Lower lobe of right lung (tissue), 2 donors: ENCODE results near the gene CD300A. TPM values are rescaled to one million over a fixed set of nuclear protein-coding genes. Genes with fewer than 3 reads are reported as not detected.

Experiments
- ATAC-seq, 2 donors: fragments of 200-7000 bp; cut with Tn5 transposase; one replicate each; pipeline ENCODE4 v1.9.1; 2020 to 2022; ENCODE audit warnings: mild to moderate bottlenecking in 2 of 2, moderate library complexity in 2 of 2
- DNase-seq: peaks from one replicate; pipeline ENCODE4 v3.0.0-alpha.2; 2020
- H3K27ac ChIP-seq: fragments of 200-600 bp; one replicate; pipeline ENCODE4 v1.8.0; 2022
- H3K27me3 ChIP-seq: fragments of 200-600 bp; one replicate; pipeline ENCODE4 v1.8.0; 2022; ENCODE audit warnings: low read depth
- H3K36me3 ChIP-seq: fragments of 200-600 bp; one replicate; pipeline ENCODE4 v1.8.0; 2022; ENCODE audit warnings: mild to moderate bottlenecking
- H3K4me1 ChIP-seq: fragments of 200-600 bp; one replicate; pipeline ENCODE4 v1.8.0; 2022
- H3K4me3 ChIP-seq: fragments of 200-600 bp; one replicate; pipeline ENCODE4 v1.8.0; 2022; ENCODE audit warnings: mild to moderate bottlenecking
- H3K9me3 ChIP-seq: fragments of 200-600 bp; one replicate; pipeline ENCODE4 v1.8.0; 2022
- intact Hi-C: fragments of 100-400 bp; cut with DNase I; formaldehyde crosslinking; loops from one replicate; pipeline ENCODE4 v1.11.0; 2022
- total RNA-seq: library from RNA; stranded (reverse); fragmentation: NEBNext Ultra II Directional; extraction: Animal tissue kit (Norgen Biotek cat#: 25700); gene quantifications from one replicate; pipeline ENCODE4 v1.2.1, GENCODE V29; 2021
- TF ChIP-seq, protein P1 (sequence below): fragments of 200-600 bp; IDR thresholded peaks from one replicate; pipeline ENCODE4 v1.8.0; 2022; ENCODE audit warnings: antibody characterized with exemption, mild to moderate bottlenecking
- donor health status: DM: no; HTN: yes; CAD: no; lungs with severe emphysema.

Gene CD300A
- total RNA-seq, 1 donor from 2014 or later, result 27.8 TPM

DNA sequence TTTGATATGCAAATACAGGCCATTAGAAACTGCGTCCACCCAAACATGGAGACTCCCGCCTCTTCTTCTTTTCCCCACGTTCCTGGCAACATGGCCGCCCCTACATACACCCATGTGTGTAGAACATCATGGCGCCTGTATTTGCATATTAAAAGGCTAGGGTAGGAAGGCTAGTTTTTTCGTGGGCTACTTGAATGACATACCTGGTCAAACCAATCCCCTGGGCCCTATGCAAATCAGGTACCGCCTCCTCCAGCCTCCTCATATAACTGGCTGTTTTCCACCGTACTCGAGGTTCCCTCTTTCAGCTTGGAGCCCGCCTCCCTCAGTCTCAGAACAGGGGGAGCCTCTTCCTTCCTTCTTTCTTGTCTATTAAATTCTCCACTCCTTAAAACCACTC, 65.7 kb downstream of the CD300A start:
- Histone ChIP-seq H3K4me3 (peak overlapping the region; percentile 32), H3K27me3 (no peaks in the 10 kb centered on the region), H3K27ac (peak overlapping the region; percentile 51), H3K4me1 (peaks cover 7% of the 10 kb centered on the region), H3K9me3 (no peaks in the 10 kb centered on the region), H3K36me3 (no peaks in the 10 kb centered on the region)
- TF ChIP-seq, protein P1, sequence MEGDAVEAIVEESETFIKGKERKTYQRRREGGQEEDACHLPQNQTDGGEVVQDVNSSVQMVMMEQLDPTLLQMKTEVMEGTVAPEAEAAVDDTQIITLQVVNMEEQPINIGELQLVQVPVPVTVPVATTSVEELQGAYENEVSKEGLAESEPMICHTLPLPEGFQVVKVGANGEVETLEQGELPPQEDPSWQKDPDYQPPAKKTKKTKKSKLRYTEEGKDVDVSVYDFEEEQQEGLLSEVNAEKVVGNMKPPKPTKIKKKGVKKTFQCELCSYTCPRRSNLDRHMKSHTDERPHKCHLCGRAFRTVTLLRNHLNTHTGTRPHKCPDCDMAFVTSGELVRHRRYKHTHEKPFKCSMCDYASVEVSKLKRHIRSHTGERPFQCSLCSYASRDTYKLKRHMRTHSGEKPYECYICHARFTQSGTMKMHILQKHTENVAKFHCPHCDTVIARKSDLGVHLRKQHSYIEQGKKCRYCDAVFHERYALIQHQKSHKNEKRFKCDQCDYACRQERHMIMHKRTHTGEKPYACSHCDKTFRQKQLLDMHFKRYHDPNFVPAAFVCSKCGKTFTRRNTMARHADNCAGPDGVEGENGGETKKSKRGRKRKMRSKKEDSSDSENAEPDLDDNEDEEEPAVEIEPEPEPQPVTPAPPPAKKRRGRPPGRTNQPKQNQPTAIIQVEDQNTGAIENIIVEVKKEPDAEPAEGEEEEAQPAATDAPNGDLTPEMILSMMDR, result no peak
- intact Hi-C loops, result no loop called here
- ATAC-seq, result peak; percentile 83 to 92
- peak; percentile 80 for DNase-seq

Other genes starting within 250 kb of the CD300A start
- 6.2 TPM for gene DNAI2, start 192.4 kb upstream of the CD300A start, total RNA-seq
- 3.6 TPM for gene KIF19, start 140.4 kb upstream of the CD300A start, total RNA-seq
- not detected for gene BTBD17, start 104.8 kb upstream of the CD300A start, total RNA-seq
- not detected for gene GPR142, start 99.1 kb upstream of the CD300A start, total RNA-seq
- gene GPRC5C, start 34.5 kb upstream of the CD300A start, total RNA-seq, result 58.2 TPM
- gene CD300LB, start 64.8 kb downstream of the CD300A start, total RNA-seq, result 1.5 TPM
- 13.9 TPM for gene CD300C, start 79.5 kb downstream of the CD300A start, total RNA-seq
- gene CD300H, start 100.9 kb downstream of the CD300A start, total RNA-seq, result 0.92 TPM
- not detected for gene CD300LD, start 125.6 kb downstream of the CD300A start, total RNA-seq
- 7.3 TPM for gene CD300E, start 157.1 kb downstream of the CD300A start, total RNA-seq
- 66.2 TPM for gene CD300LF, start 246.3 kb downstream of the CD300A start, total RNA-seq